Kidney (tissue), 14 donors: ENCODE results near the gene ELFN2. TPM values are rescaled to one million over a fixed set of nuclear protein-coding genes. Genes with fewer than 3 reads are reported as not detected.
A peak's percentile ranks its signal among the peaks of the same experiment; 100 is the strongest.

Experiments used
- DNase-seq, 5 donors: peaks; one replicate each; pipeline ENCODE4 v3.0.0-alpha.2; 2013 to 2020
- FAIRE-seq: peaks from 2 replicates; lab custom pipeline; 2012; peaks lifted over from hg19 to GRCh38; lab: Jason Lieb, UNC
- H3K27ac ChIP-seq, 2 donors: one replicate each; pipeline ENCODE4 v1.7.0; 2013; ENCODE audit warnings: low read depth in 2 of 2, low read length in 2 of 2, inconsistent platforms in 1 of 2
- H3K27me3 ChIP-seq: one replicate; pipeline ENCODE4 v1.7.1; 2013; ENCODE audit warnings: low read length, inconsistent platforms; ENCODE audit not compliant: control insufficient read depth, insufficient read depth
- H3K36me3 ChIP-seq, 3 donors: one replicate each; pipeline versions ENCODE4 v1.7.0 to v1.7.1; 2013; ENCODE audit warnings: low read length in 3 of 3, control low read depth in 1 of 3, inconsistent platforms in 1 of 3; ENCODE audit not compliant: insufficient read depth in 3 of 3, control insufficient read depth in 2 of 3
- H3K4me1 ChIP-seq, 3 donors: one replicate each; pipeline versions ENCODE4 v1.7.0 to v1.7.1; 2013; ENCODE audit warnings: low read length in 3 of 3, inconsistent platforms in 1 of 3, low read depth in 1 of 3; ENCODE audit not compliant: control insufficient read depth in 2 of 3, insufficient read depth in 2 of 3
- H3K4me3 ChIP-seq, 3 donors: one replicate each; pipeline versions ENCODE4 v1.7.0 to v1.8.1; 2013; ENCODE audit warnings: low read length in 3 of 3, control low read depth in 1 of 3, inconsistent platforms in 1 of 3
- H3K9ac ChIP-seq, 3 donors: one replicate each; pipeline versions ENCODE4 v1.7.0 to v1.7.1; 2013; ENCODE audit warnings: low read length in 3 of 3, control low read depth in 1 of 3, inconsistent platforms in 1 of 3
- H3K9me3 ChIP-seq, 3 donors: one replicate each; pipeline versions ENCODE4 v1.7.0 to v1.7.1; 2013; ENCODE audit warnings: low read length in 3 of 3, control low read depth in 1 of 3, inconsistent platforms in 1 of 3; ENCODE audit not compliant: control insufficient read depth in 2 of 3, insufficient read depth in 1 of 3
- CTCF ChIP-seq: IDR thresholded peaks from 3 replicates; pipeline ENCODE4 v1.5.1; 2012; ENCODE audit warnings: mild to moderate bottlenecking, moderate library complexity, borderline replicate concordance; ENCODE audit not compliant: insufficient read depth; ENCODE audit errors: extremely low read depth
- intact Hi-C: fragments of 100-400 bp; cut with DNase I; formaldehyde crosslinking; loops from one replicate; pipeline ENCODE4 v1.11.1; 2022
- polyA plus RNA-seq: library from polyadenylated mRNA; stranded (reverse); fragments of 350-450 nt; fragmentation: Illumina TruSeq; extraction: RNeasy Lipid Tissue Mini Kit (QIAGEN cat#74804); gene quantifications from one replicate; pipeline ENCODE4 v1.2.3, GENCODE V29; 2014; ENCODE audit warnings: low read depth, low replicate concordance; ENCODE audit not compliant: insufficient read depth
- total RNA-seq: library from RNA; stranded (reverse); fragmentation: NEBNext Ultra II Directional; extraction: Animal tissue kit (Norgen Biotek cat#: 25700); gene quantifications from one replicate; pipeline ENCODE4 v1.2.1, GENCODE V29; 2021
- donor health status: control.
- donor health status: control.
- donor health status: control.
- donor health status: control.
- donor health status: control.
- donor health status: DM: yes; HTN: yes; CAD: no.
- donor health status: Normal renal cell carcinoma (clear cell type).

ELFN2 gene
- total and polyA plus RNA-seq, 2 donors from 2014 or later: 0.19 to 4.6 TPM

GRCh38 chr22:37390075-37390474 lies 37.2 kb downstream of the ELFN2 start:
- no peaks in the 10 kb centered on the region for H3K36me3 ChIP-seq
- no peak for FAIRE-seq
- H3K9me3 ChIP-seq: no peaks in the 10 kb centered on the region
- no peak for TF ChIP-seq CTCF
- intact Hi-C loops: no loop called here
- DNase-seq: no peak
- no peak overlapping the region for H3K4me3 ChIP-seq
- H3K4me1 ChIP-seq: no peaks in the 10 kb centered on the region
- H3K27me3 ChIP-seq: no peaks in the 10 kb centered on the region
- H3K27ac ChIP-seq: no peak overlapping the region
- no peak overlapping the region for H3K9ac ChIP-seq

GRCh38 chr22:37388538-37388937 lies 38.7 kb downstream of the ELFN2 start:
- Histone ChIP-seq H3K4me3 (no peak overlapping the region), H3K9me3 (no peaks in the 10 kb centered on the region), H3K27me3 (no peaks in the 10 kb centered on the region), H3K27ac (no peak overlapping the region), H3K4me1 (no peaks in the 10 kb centered on the region), H3K9ac (no peak overlapping the region), H3K36me3 (no peaks in the 10 kb centered on the region)
- DNase-seq (no peak), FAIRE-seq (no peak)
- TF ChIP-seq CTCF: no peak
- intact Hi-C loops: no loop called here

- H3K9me3 ChIP-seq: no peaks in the 10 kb centered on the region
- H3K27me3 ChIP-seq: no peaks in the 10 kb centered on the region
- no peak overlapping the region for H3K9ac ChIP-seq
- H3K4me3 ChIP-seq: no peak overlapping the region
- H3K36me3 ChIP-seq: no peaks in the 10 kb centered on the region
- DNase-seq (peak in 1 of 5 donors; percentile 48), FAIRE-seq (no peak)
- H3K4me1 ChIP-seq: no peaks in the 10 kb centered on the region
- intact Hi-C loops: no loop called here
- H3K27ac ChIP-seq: no peak overlapping the region
- TF ChIP-seq CTCF: no peak
Measured at GRCh38 chr22:37387793-37388192, 39.5 kb downstream of the ELFN2 start.

- no peak for TF ChIP-seq CTCF
- intact Hi-C loops: no loop called here
Measured at GRCh38 chr22:37386441-37386840, 40.8 kb downstream of the ELFN2 start.

More at GRCh38 chr22:37386441-37386840, 40.8 kb downstream of the ELFN2 start:
- Histone ChIP-seq H3K4me1 (no peaks in the 10 kb centered on the region), H3K36me3 (no peaks in the 10 kb centered on the region), H3K4me3 (no peak overlapping the region), H3K27me3 (no peaks in the 10 kb centered on the region), H3K9ac (no peak overlapping the region), H3K9me3 (no peaks in the 10 kb centered on the region), H3K27ac (no peak overlapping the region)
- DNase-seq (peak in 1 of 5 donors; percentile 61), FAIRE-seq (no peak)
